Measurements from ENCODE around the gene POLD4.
A peak's percentile ranks its signal among the peaks of the same experiment; 100 is the strongest.

Gene POLD4

GRCh38 chr11:67303132-67303834 is 50.1 kb downstream of the POLD4 start, which contains the start of gene SSH3:
Gene SSH3, plus strand, starts transcription at chr11:67303530. Its CDS starts 96 bp downstream, at chr11:67303626.
- Histone ChIP-seq H3K27ac (ENCODE audit: low read depth, low read length) (peak within 1 kb of the TSS; percentile 86; the same call in 1 of the 2 replicates), H3K27me3 (ENCODE audit: insufficient read depth, low read length) (peaks cover 11% of the 10 kb centered on the region), H3K36me3 (ENCODE audit: insufficient read depth, low read length) (peaks cover 24% of the 10 kb centered on the region), H3K4me1 (ENCODE audit: insufficient read depth, low read length) (peaks cover 16% of the 10 kb centered on the region), H3K9ac (ENCODE audit: low read depth, low read length) (peak within 1 kb of the TSS; percentile 61), H3K4me3 (ENCODE audit: low read length) (peak within 1 kb of the TSS; percentile 78), H3K9me3 (ENCODE audit: insufficient read depth, low read depth, low read length) (no peaks in the 10 kb centered on the region)
- 1% methylated on average over 65 of the region's 65 CpGs for WGBS

- Histone ChIP-seq H3K36me3 (ENCODE audit: insufficient read depth, low read length) (peaks cover 26% of the 10 kb centered on the region), H3K9ac (ENCODE audit: low read depth, low read length) (peak overlapping the region; percentile 61), H3K27ac (ENCODE audit: low read depth, low read length) (peak overlapping the region; percentile 86; the same call in 1 of the 2 replicates), H3K4me3 (ENCODE audit: low read length) (peak overlapping the region; percentile 78), H3K4me1 (ENCODE audit: insufficient read depth, low read length) (peaks cover 16% of the 10 kb centered on the region), H3K9me3 (ENCODE audit: insufficient read depth, low read depth, low read length) (no peaks in the 10 kb centered on the region), H3K27me3 (ENCODE audit: insufficient read depth, low read length) (peaks cover 11% of the 10 kb centered on the region)
- WGBS = 3% methylated on average over 23 of the region's 23 CpGs
Measured at GRCh38 chr11:67302571-67303131, 50.7 kb downstream of the POLD4 start.

- Histone ChIP-seq H3K4me1 (ENCODE audit: insufficient read depth, low read length) (peaks cover 16% of the 10 kb centered on the region), H3K4me3 (ENCODE audit: low read length) (peak overlapping the region; percentile 78), H3K9ac (ENCODE audit: low read depth, low read length) (peak overlapping the region; percentile 55), H3K36me3 (ENCODE audit: insufficient read depth, low read length) (peaks cover 26% of the 10 kb centered on the region), H3K27ac (ENCODE audit: low read depth, low read length) (peak overlapping the region; percentile 86; the same call in 1 of the 2 replicates), H3K27me3 (ENCODE audit: insufficient read depth, low read length) (peaks cover 11% of the 10 kb centered on the region), H3K9me3 (ENCODE audit: insufficient read depth, low read depth, low read length) (no peaks in the 10 kb centered on the region)
- 14% methylated on average over 15 of the region's 15 CpGs for WGBS
Measured at GRCh38 chr11:67301951-67302516, 51.3 kb downstream of the POLD4 start.

GRCh38 chr11:67301313-67301921 is 51.9 kb downstream of the POLD4 start:
- WGBS = 92% methylated on average over 28 of the region's 28 CpGs
- H3K36me3 ChIP-seq (ENCODE audit: insufficient read depth, low read length) = peaks cover 29% of the 10 kb centered on the region
- no peaks in the 10 kb centered on the region for H3K9me3 ChIP-seq (ENCODE audit: insufficient read depth, low read depth, low read length)
- no peak overlapping the region for H3K9ac ChIP-seq (ENCODE audit: low read depth, low read length)
- peaks cover 11% of the 10 kb centered on the region for H3K27me3 ChIP-seq (ENCODE audit: insufficient read depth, low read length)
- H3K4me3 ChIP-seq (ENCODE audit: low read length) = peak overlapping the region; percentile 78; the same call in 1 of the 2 replicates
- H3K4me1 ChIP-seq (ENCODE audit: insufficient read depth, low read length) = peaks cover 16% of the 10 kb centered on the region
- H3K27ac ChIP-seq (ENCODE audit: low read depth, low read length) = no peak overlapping the region

Measured in HUES64 (cell line).